Pons (tissue), 1 donor: ENCODE results near the gene C6orf118.
A peak's percentile ranks its signal among the peaks of the same experiment; 100 is the strongest.

Experiments
- DNase-seq: peaks from one replicate; pipeline ENCODE4 v3.0.0-alpha.2; 2016; ENCODE audit warnings: low spot score

The C6orf118 gene

DNA sequence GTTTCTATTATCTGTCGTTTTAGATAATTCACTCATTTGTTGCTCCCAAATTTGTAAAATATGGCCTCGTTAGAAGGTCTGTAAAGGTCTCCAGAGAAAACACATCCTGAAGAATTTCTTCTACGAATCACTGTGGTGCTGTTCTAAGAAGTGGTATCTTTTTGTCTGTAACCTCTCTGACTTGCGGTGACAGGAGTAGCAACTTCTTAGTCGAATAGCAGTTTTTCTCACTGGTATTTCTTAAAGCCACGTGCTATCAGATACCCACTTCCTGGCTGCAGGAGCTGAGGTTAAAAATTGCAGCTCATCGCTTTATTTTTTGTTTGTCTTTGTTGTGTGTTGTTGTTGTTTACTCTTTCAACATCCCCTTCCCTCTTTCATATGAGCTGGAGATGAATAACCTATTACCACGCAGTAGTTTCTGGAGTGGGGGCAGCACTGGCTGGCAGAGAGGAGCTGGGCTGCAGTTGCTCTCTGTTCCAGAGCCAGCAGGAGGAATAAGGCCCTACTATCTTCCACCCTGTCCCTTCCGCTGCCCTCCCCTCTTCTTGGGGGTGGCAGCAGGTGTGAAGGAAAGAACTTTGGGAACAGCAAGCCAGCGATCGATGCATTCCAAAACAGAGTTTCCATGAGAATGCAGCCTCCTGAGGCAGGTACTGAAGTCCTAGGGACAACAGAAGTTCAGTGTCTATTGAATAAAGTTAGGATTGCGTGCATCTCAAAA, 64.7 kb downstream of the C6orf118 start:
- DNase-seq = peak; percentile 49

DNA sequence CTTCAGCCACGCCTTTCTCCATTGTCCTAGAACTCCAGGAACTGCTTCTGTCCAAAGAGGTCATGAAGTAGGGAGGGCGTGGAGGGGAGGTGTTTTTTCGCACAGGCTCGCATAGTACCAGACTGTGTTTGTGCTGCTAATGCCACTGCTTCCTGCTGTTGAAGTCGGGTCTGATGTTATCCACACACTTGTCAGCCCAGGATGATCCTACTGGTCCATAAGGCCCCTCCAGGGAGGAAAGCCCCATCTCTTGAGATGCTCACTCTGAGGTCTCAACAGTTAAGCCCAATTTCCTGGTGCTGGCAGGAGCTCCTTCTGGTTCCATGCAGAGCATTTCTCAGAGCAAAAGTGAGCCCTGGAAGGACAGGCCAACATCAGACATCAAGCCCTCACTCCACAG, 65.6 kb downstream of the C6orf118 start:
- no peak for DNase-seq

- no peak for DNase-seq
Observed at GRCh38 chr6:165236326-165236725, 73.1 kb downstream of the C6orf118 start.

DNA sequence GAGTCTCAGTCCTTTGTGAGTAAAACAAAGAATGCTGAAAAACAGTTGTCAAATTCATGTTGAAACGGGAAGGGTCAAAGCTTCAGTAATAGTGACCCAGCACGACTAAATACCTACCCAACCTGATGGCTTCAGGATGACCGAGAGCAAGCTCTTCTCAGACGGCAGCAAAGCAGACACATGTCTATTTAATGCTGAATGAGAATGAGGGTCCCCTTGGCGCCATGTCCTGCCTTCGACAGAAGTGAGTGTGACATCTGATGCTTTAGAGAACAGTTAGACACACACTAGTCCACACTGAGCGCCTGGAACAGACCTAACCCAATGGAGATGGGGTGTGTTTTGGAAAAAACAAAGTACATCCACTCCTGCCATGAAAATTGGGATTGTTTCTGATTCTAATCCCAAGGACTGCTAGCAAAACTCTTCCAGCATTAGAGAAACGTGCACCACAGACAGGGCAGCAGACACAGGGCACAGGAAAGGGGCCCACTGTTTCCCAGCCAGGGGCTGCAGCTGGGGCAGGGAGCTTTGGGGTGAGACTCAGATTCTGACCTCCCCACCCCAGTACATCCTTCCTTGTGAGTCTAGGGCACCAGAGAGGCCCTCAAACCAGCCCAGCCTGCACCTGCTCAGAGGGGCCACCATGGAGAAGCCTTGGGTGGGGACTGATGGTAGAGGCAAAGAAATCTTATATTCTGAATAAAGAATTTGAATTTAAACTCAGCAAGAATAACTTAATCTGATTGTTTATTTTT, 76.5 kb downstream of the C6orf118 start:
- DNase-seq = no peak

GRCh38 chr6:165231581-165232561, 77.5 kb downstream of the C6orf118 start:
- DNase-seq = peak; percentile 90

GRCh38 chr6:165231177-165231576, 78.2 kb downstream of the C6orf118 start:
- DNase-seq = peak; percentile 37
